T-cell (primary cell): ENCODE data around the gene DOCK8. TPM values are rescaled to one million over a fixed set of nuclear protein-coding genes. Genes with fewer than 3 reads are reported as not detected.

Experiments used
- ATAC-seq, 4 experiments: fragments of 200-7000 bp in 3 of 4; fragments of 150-1000 bp in 1 of 4; cut with Tn5 transposase; replicated peaks in 1 of 4; 1 replicate in 3 of 4; 2 replicates in 1 of 4; pipeline ENCODE4 v1.10.0; 2021; ENCODE audit warnings: moderate library complexity in 3 of 4, mild to moderate bottlenecking in 2 of 4, moderate number of reproducible peaks in 1 of 4
- CTCF ChIA-PET, 2 donors: fragments of 300-600 bp; sonication (Branson Sonifier 250); formaldehyde crosslinking; loops; one replicate each; lab custom pipeline; 2022; ENCODE audit warnings: antibody characterized with exemption in 2 of 2; lab: Charles Lee
- POLR2A ChIA-PET, 2 donors: fragments of 300-600 bp; sonication (Branson Sonifier 250); formaldehyde crosslinking; loops; one replicate each; lab custom pipeline; 2022; ENCODE audit warnings: antibody characterized with exemption in 2 of 2; lab: Charles Lee
- DNase-seq, 35 experiments: peaks; one replicate each; pipeline versions ENCODE4 v3.0.0 to v3.0.0-alpha.2; 2013 to 2023
- H3K27ac ChIP-seq: one replicate; pipeline ENCODE4 v1.5.1; 2013; ENCODE audit warnings: low read length
- H3K27me3 ChIP-seq, 2 experiments: replicated peaks in 1 of 2; 1 replicate in 1 of 2; 2 replicates in 1 of 2; pipeline versions ENCODE4 v1.6.1 to v1.7.0; 2013; ENCODE audit warnings: low read length in 1 of 2, mixed read lengths in 1 of 2; ENCODE audit not compliant: control insufficient read depth in 2 of 2, insufficient read depth in 2 of 2; ENCODE audit errors: extremely low read depth in 1 of 2
- H3K36me3 ChIP-seq, 2 donors: 1 replicate in 1 of 2; 2 replicates in 1 of 2; pipeline versions ENCODE4 v1.6.1 to v1.7.0; 2013; ENCODE audit warnings: low read length in 1 of 2; ENCODE audit not compliant: control insufficient read depth in 2 of 2, insufficient read depth in 1 of 2; ENCODE audit errors: extremely low read depth in 1 of 2
- H3K4me1 ChIP-seq, 2 experiments: 1 replicate in 1 of 2; 2 replicates in 1 of 2; pipeline versions ENCODE4 v1.6.1 to v1.7.0; 2013; ENCODE audit warnings: low read length in 2 of 2, mixed read lengths in 1 of 2; ENCODE audit not compliant: insufficient read depth in 2 of 2, control insufficient read depth in 1 of 2; ENCODE audit errors: extremely low read depth in 1 of 2
- H3K4me3 ChIP-seq, 2 donors: 1 replicate in 1 of 2; 2 replicates in 1 of 2; pipeline versions ENCODE4 v1.5.1 to v1.7.0; 2013; ENCODE audit warnings: mild to moderate bottlenecking in 2 of 2, low read length in 1 of 2, moderate library complexity in 1 of 2; ENCODE audit not compliant: control insufficient read depth in 1 of 2; ENCODE audit errors: extremely low read depth in 1 of 2
- H3K9me3 ChIP-seq: 2 replicates; pipeline ENCODE4 v1.7.0; 2013
- H3K27ac Mint-ChIP-seq, 2 donors: one replicate each; pipeline ENCODE4 v1.8.0; 2020 to 2021; ENCODE audit warnings: mild to moderate bottlenecking in 2 of 2, mixed read lengths in 2 of 2
- H3K27me3 Mint-ChIP-seq, 2 donors: one replicate each; pipeline ENCODE4 v1.8.0; 2021 to 2022; ENCODE audit warnings: mixed read lengths in 2 of 2
- H3K36me3 Mint-ChIP-seq: one replicate; pipeline ENCODE4 v1.8.0; 2021; ENCODE audit warnings: mixed read lengths
- H3K4me1 Mint-ChIP-seq, 3 donors: one replicate each; pipeline ENCODE4 v1.8.0; 2020 to 2022; ENCODE audit warnings: mixed read lengths in 3 of 3, mild to moderate bottlenecking in 1 of 3
- H3K4me3 Mint-ChIP-seq, 3 donors: one replicate each; pipeline ENCODE4 v1.8.0; 2020 to 2022; ENCODE audit warnings: mild to moderate bottlenecking in 3 of 3, mixed read lengths in 3 of 3, moderate library complexity in 3 of 3
- H3K9me3 Mint-ChIP-seq, 3 donors: one replicate each; pipeline ENCODE4 v1.8.0; 2020 to 2022; ENCODE audit warnings: mixed read lengths in 3 of 3
- WGBS: methylation state at CpG from one replicate; pipeline ENCODE4 v1.1.5; 2013; ENCODE audit warnings: missing lambda C conversion rate; ENCODE audit not compliant: insufficient coverage; 5-methylcytosine and 5-hydroxymethylcytosine counted together
- total RNA-seq, 35 experiments: library from RNA in 6 of 35; stranded (reverse) in 6 of 35; fragments of 120-200 nt in 1 of 35; gene quantifications; one replicate each; pipeline versions ENCODE4 v1.2.1 to v1.2.4 and lab custom pipeline; 2013 to 2026

Gene DOCK8
- total RNA-seq, 5 donors from 2014 or later (not counting 1 experiment from before 2014, with no cell fraction given): 173 to 231 (median 208) TPM

DNA sequence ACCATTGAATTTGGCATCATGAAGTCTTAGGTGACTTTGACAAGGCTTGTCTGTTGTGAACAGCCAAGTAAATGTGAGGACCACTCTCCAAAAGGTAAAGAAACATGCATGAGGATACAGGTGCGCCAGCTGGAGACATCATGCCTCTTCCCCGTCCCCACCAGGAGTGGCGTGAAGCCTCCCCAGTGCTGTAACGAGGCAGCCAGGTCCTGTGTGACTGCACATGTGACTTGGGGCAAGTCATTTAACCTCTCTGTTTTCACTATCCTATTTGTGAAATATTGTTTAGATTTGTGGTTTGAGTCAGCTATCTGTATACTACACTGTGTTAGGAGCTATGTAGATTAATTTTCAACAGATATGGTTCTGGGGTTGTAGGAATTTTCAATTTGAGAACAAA is 65.0 kb downstream of the DOCK8 start:
- WGBS: no CpG with 5 or more reads among the region's 4 CpGs

GRCh38 chr9:281741-282645 is 67.3 kb downstream of the DOCK8 start:
- DNase-seq: peak in 11 of 35 experiments; percentile 10 to 58 (median 20)
- peaks cover 2 to 78% of the 10 kb centered on the region in 2 donors for H3K36me3 ChIP-seq
- no peaks in the 10 kb centered on the region for H3K9me3 Mint-ChIP-seq

More for the DNA sequence above, 65.0 kb downstream of the DOCK8 start:
- Mint-ChIP-seq H3K9me3 (no peaks in the 10 kb centered on the region), H3K4me1 (peaks cover 51 to 53% (median 51%) of the 10 kb centered on the region in 3 donors), H3K36me3 (peaks cover 29% of the 10 kb centered on the region), H3K27me3 (no peaks in the 10 kb centered on the region), H3K4me3 (peak overlapping the region in 1 of 3 donors; percentile 3), H3K27ac (no peak overlapping the region)
- no peaks in the 10 kb centered on the region for H3K27me3 ChIP-seq
- H3K9me3 ChIP-seq: no peaks in the 10 kb centered on the region
- H3K4me3 ChIP-seq: no peak overlapping the region
- H3K4me1 ChIP-seq: peaks cover 42 to 81% of the 10 kb centered on the region in 2 experiments
- H3K27ac ChIP-seq: peak overlapping the region; percentile 98
- DNase-seq: no peak
- ChIA-PET POLR2A (interaction anchor here in 1 of 2 donors (0.6 to 0.7 kb wide), 2 partner anchors 65 to 94 kb away, joined by 3 read pairs; partner anchors contain the start of gene DOCK8), CTCF (no interaction called here)
- no peak for ATAC-seq
- peaks cover 2 to 66% of the 10 kb centered on the region in 2 donors for H3K36me3 ChIP-seq

DNA sequence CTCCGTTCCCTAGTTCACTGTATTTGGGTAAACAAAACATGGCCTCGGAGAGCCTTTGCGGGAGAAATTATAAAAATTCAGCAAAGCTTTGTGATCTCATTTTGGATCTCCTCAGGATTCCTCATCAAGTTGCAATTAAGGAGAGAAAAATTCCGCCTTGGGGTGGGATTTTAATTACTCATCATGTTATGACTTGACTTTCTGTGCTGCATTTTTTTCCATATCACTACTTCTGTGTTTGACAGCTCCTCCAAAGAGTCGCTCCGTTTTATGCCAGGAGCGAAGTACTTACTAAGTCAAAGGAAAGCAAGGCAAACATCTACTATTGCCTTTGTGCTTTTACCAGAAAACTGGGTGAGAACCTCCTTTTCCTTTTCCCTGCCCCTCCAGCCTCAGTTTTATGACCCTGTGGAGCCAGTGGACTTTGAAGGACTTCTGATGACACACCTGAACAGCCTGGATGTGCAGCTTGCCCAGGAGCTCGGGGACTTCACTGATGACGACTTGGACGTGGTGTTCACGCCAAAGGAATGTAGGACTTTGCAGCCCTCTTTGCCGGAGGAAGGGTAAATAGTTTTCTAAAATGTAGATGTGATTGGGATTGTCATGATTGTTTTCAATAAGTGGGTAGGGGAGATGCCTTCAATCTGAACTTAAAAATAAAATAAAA is 71.5 kb downstream of the DOCK8 start:
- H3K36me3 ChIP-seq: peaks cover 3 to 87% of the 10 kb centered on the region in 2 donors
- H3K4me1 ChIP-seq: peaks cover 4 to 29% of the 10 kb centered on the region in 2 experiments
- no peak overlapping the region for H3K4me3 Mint-ChIP-seq
- 95% methylated on average over 5 of the region's 12 CpGs for WGBS
- no peaks in the 10 kb centered on the region for H3K27me3 ChIP-seq
- ChIA-PET POLR2A (no interaction called here), CTCF (no interaction called here)
- no peaks in the 10 kb centered on the region for H3K27me3 Mint-ChIP-seq
- peaks cover 75 to 90% (median 84%) of the 10 kb centered on the region in 3 donors for H3K4me1 Mint-ChIP-seq
- no peaks in the 10 kb centered on the region for H3K9me3 Mint-ChIP-seq
- ATAC-seq (no peak), DNase-seq (no peak)
- no peak overlapping the region for H3K4me3 ChIP-seq
- H3K27ac Mint-ChIP-seq: no peak overlapping the region
- H3K27ac ChIP-seq: no peak overlapping the region
- no peaks in the 10 kb centered on the region for H3K9me3 ChIP-seq
- peaks cover 68% of the 10 kb centered on the region for H3K36me3 Mint-ChIP-seq

More at GRCh38 chr9:281741-282645, 67.3 kb downstream of the DOCK8 start:
- peak overlapping the region in 1 of 2 donors; percentile 18 for H3K4me3 ChIP-seq
- peaks cover 27 to 67% of the 10 kb centered on the region in 2 experiments for H3K4me1 ChIP-seq
- Mint-ChIP-seq H3K4me3 (peak overlapping the region; percentile 67 to 76 (median 70)), H3K27ac (peak overlapping the region; percentile 84 to 89), H3K36me3 (peaks cover 39% of the 10 kb centered on the region), H3K4me1 (peaks cover 53 to 57% (median 55%) of the 10 kb centered on the region in 3 donors), H3K27me3 (no peaks in the 10 kb centered on the region)
- CTCF ChIA-PET: interaction anchor here in 1 of 2 donors (0.7 to 1.3 kb wide), 3 partner anchors 9 to 106 kb away, joined by 4 to 6 read pairs (median 4); no protein-coding TSS in a partner anchor
- POLR2A ChIA-PET: interaction anchor here (0.7 to 1.0 kb wide), 3 partner anchors 10 to 14 kb away, joined by 3 to 10 read pairs (median 3); no protein-coding TSS in a partner anchor
- no peaks in the 10 kb centered on the region for H3K27me3 ChIP-seq
- WGBS: 12% methylated on average over 4 of the region's 8 CpGs
- H3K9me3 ChIP-seq: no peaks in the 10 kb centered on the region
- ATAC-seq: peak; percentile 23 to 48 (median 36)
- H3K27ac ChIP-seq: peak overlapping the region; percentile 64

GRCh38 chr9:289121-289520 is 74.5 kb downstream of the DOCK8 start:
- H3K4me3 ChIP-seq: no peak overlapping the region
- H3K9me3 ChIP-seq: no peaks in the 10 kb centered on the region
- Mint-ChIP-seq H3K9me3 (no peaks in the 10 kb centered on the region), H3K27me3 (no peaks in the 10 kb centered on the region), H3K36me3 (peaks cover 69% of the 10 kb centered on the region), H3K4me3 (no peak overlapping the region), H3K27ac (no peak overlapping the region), H3K4me1 (peaks cover 59 to 81% (median 69%) of the 10 kb centered on the region in 3 donors)
- H3K4me1 ChIP-seq: peaks cover 0 to 6% of the 10 kb centered on the region in 2 experiments
- DNase-seq (no peak), ATAC-seq (no peak)
- no peak overlapping the region for H3K27ac ChIP-seq
- H3K36me3 ChIP-seq: peaks cover 9 to 86% of the 10 kb centered on the region in 2 donors
- H3K27me3 ChIP-seq: no peaks in the 10 kb centered on the region
- ChIA-PET CTCF (no interaction called here), POLR2A (no interaction called here)
- no CpG with 5 or more reads among the region's 4 CpGs for WGBS

DNA sequence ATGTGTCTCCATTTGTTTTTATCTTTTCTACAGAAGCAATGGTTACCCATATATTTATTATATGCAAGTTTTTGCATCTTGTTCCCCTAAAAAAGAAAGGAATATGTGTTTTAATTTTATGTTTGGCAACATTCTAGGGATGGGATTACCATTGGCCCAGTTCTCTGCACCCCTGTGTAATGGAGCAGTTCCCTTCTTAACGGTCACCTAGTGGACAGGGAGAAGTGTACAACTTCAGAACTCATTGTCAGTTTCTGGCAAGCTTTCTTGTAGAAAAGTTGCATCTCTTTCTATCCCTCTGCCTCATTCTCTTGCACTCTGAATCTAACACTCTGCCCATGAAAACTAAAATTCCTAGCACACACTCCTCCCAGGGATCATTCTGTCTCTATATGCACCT is 78.2 kb downstream of the DOCK8 start:
- Histone ChIP-seq H3K4me3 (no peak overlapping the region), H3K9me3 (no peaks in the 10 kb centered on the region), H3K36me3 (peaks cover 9 to 83% of the 10 kb centered on the region in 2 donors), H3K27ac (no peak overlapping the region), H3K4me1 (peaks cover 2 to 11% of the 10 kb centered on the region in 2 experiments), H3K27me3 (no peaks in the 10 kb centered on the region)
- Mint-ChIP-seq H3K4me3 (no peak overlapping the region), H3K27ac (peak overlapping the region; percentile 12 to 70), H3K4me1 (peaks cover 62 to 77% (median 66%) of the 10 kb centered on the region in 3 donors), H3K27me3 (no peaks in the 10 kb centered on the region), H3K36me3 (peaks cover 66% of the 10 kb centered on the region), H3K9me3 (no peaks in the 10 kb centered on the region)
- ChIA-PET POLR2A (no interaction called here), CTCF (interaction anchor here in 1 of 2 donors (0.8 kb wide), 1 partner anchor 8 kb away, joined by 3 read pairs; no protein-coding TSS in a partner anchor)
- DNase-seq: no peak
- no CpG with 5 or more reads among the region's 1 CpG for WGBS
- no peak for ATAC-seq

GRCh38 chr9:295576-295975 is 80.9 kb downstream of the DOCK8 start:
- H3K9me3 Mint-ChIP-seq: no peaks in the 10 kb centered on the region
- peaks cover 56% of the 10 kb centered on the region for H3K36me3 Mint-ChIP-seq
- Histone ChIP-seq H3K9me3 (no peaks in the 10 kb centered on the region), H3K36me3 (peaks cover 6 to 70% of the 10 kb centered on the region in 2 donors), H3K4me1 (peaks cover 2 to 11% of the 10 kb centered on the region in 2 experiments), H3K27me3 (no peaks in the 10 kb centered on the region), H3K27ac (no peak overlapping the region), H3K4me3 (no peak overlapping the region)
- CTCF ChIA-PET: no interaction called here
- ATAC-seq (no peak), DNase-seq (no peak)
- no peaks in the 10 kb centered on the region for H3K27me3 Mint-ChIP-seq
- peak overlapping the region; percentile 13 to 78 for H3K27ac Mint-ChIP-seq
- peaks cover 52 to 61% (median 52%) of the 10 kb centered on the region in 3 donors for H3K4me1 Mint-ChIP-seq
- POLR2A ChIA-PET: no interaction called here
- H3K4me3 Mint-ChIP-seq: no peak overlapping the region
